Bronchial epithelial cell (primary cell): ENCODE data around the gene SKI. TPM values are rescaled to one million over a fixed set of nuclear protein-coding genes. Genes with fewer than 3 reads are reported as not detected.

Source experiments
- DNase-seq: peaks from one replicate; pipeline ENCODE4 v3.0.0-alpha.2; 2010; ENCODE audit warnings: low read depth
- FAIRE-seq: peaks from 2 replicates; lab custom pipeline; 2011; peaks lifted over from hg19 to GRCh38; lab: Jason Lieb, UNC
- H3K27me3 ChIP-seq: 2 replicates; pipeline ENCODE4 v1.5.1; 2011; ENCODE audit warnings: low read length; ENCODE audit not compliant: control insufficient read depth, insufficient read depth
- H3K36me3 ChIP-seq: 2 replicates; pipeline ENCODE4 v1.5.1; 2011; ENCODE audit warnings: low read length; ENCODE audit not compliant: control insufficient read depth, insufficient read depth
- H3K4me3 ChIP-seq: 2 replicates; pipeline ENCODE4 v1.5.1; 2011; ENCODE audit warnings: mild to moderate bottlenecking, low read depth, low read length, control low read depth
- total RNA-seq: library from RNA; depleted of rRNA; stranded (reverse); fragments of >200 nt; gene quantifications from 2 replicates; pipeline ENCODE4 v1.2.1, GENCODE V29; 2014
- TF ChIP-seq, protein P1 (sequence below): IDR thresholded peaks from 2 replicates; pipeline ENCODE4 v1.5.1; 2011; ENCODE audit warnings: mild to moderate bottlenecking, moderate library complexity, low read length, control low read depth, inconsistent platforms; ENCODE audit not compliant: insufficient read depth, severe bottlenecking

Gene SKI
- total RNA-seq, 1 donor from 2014 or later, result 8.4 TPM

GRCh38 chr1:2300851-2301606 is 72.9 kb downstream of the SKI start:
- no peak for DNase-seq
- H3K27me3 ChIP-seq, result no peaks in the 10 kb centered on the region
- no peak for FAIRE-seq
- H3K36me3 ChIP-seq, result peaks cover 21% of the 10 kb centered on the region
- TF ChIP-seq, protein P1, sequence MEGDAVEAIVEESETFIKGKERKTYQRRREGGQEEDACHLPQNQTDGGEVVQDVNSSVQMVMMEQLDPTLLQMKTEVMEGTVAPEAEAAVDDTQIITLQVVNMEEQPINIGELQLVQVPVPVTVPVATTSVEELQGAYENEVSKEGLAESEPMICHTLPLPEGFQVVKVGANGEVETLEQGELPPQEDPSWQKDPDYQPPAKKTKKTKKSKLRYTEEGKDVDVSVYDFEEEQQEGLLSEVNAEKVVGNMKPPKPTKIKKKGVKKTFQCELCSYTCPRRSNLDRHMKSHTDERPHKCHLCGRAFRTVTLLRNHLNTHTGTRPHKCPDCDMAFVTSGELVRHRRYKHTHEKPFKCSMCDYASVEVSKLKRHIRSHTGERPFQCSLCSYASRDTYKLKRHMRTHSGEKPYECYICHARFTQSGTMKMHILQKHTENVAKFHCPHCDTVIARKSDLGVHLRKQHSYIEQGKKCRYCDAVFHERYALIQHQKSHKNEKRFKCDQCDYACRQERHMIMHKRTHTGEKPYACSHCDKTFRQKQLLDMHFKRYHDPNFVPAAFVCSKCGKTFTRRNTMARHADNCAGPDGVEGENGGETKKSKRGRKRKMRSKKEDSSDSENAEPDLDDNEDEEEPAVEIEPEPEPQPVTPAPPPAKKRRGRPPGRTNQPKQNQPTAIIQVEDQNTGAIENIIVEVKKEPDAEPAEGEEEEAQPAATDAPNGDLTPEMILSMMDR, result no peak
- no peak overlapping the region for H3K4me3 ChIP-seq

DNA sequence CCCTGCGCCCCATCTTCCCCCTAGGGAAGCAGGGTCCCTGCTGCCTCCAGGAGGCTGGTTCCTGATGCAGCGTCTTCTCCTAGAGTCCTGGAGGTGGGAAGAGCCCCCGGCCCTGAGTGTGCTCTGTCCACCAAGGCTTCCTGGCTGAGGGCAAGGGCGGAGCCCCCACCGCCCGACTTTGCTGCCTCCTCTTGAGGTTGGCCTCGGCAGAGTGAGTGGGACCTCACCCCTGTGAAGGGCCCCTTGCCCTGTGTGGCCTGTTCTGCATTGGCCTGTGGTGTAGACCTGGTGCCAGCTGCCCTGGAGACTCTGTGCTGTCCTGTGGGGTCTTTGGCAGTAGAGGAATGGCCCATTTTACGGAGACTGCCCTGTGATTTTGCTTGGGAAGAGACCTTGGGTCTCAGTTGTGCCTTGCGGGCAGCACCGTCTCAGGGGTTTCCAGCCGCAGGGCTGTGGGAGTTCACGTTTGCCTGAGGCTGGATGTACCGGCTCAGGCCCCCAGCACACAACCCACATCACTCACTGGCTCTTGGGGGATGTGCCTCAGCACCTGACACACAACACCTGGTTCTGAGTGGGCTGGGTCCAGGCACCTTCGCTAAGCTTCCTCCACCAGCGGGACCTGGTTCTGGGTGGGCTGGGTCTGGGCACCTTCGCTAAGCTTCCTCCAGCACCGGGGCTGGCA is 73.6 kb downstream of the SKI start:
- FAIRE-seq, result no peak

DNA sequence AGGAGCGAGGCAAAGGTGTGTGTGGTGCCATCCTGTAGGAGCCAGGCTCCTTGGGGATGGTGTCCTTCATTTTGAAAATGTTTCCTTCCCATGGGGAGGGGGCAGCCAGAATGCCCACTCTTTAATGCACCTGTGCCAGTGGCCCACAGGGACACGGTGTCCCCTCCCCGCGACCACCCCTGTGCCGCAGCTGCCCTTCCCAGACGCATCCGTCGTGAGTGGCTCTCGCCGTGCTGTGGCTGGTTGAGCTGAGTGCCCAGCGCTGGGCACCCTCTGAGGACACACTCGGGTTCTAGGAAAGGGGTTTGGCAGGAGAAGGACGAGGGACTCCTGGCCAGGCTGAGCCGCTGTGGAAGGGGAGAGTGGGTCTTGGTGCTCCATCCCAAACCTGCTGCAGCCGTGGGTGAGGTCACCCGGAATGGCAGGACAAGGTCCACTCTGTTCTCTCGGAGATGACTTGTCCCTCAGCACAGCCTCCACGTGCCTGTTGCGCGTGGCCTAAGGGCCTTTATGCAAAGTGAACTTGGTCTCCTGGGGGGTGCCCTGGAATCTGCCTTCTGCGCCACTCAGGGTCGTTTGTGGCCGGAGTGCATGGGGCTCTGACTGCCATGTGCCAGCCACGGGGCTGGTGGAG is 74.3 kb downstream of the SKI start:
- H3K27me3 ChIP-seq, result no peaks in the 10 kb centered on the region
- FAIRE-seq (no peak), DNase-seq (no peak)
- TF ChIP-seq, protein P1, result no peak
- H3K4me3 ChIP-seq, result no peak overlapping the region
- peaks cover 25% of the 10 kb centered on the region for H3K36me3 ChIP-seq

More for the DNA sequence above, 73.6 kb downstream of the SKI start:
- no peak for DNase-seq
- Histone ChIP-seq H3K4me3 (no peak overlapping the region), H3K36me3 (peaks cover 23% of the 10 kb centered on the region), H3K27me3 (no peaks in the 10 kb centered on the region)
- TF ChIP-seq, protein P1, result no peak

DNA sequence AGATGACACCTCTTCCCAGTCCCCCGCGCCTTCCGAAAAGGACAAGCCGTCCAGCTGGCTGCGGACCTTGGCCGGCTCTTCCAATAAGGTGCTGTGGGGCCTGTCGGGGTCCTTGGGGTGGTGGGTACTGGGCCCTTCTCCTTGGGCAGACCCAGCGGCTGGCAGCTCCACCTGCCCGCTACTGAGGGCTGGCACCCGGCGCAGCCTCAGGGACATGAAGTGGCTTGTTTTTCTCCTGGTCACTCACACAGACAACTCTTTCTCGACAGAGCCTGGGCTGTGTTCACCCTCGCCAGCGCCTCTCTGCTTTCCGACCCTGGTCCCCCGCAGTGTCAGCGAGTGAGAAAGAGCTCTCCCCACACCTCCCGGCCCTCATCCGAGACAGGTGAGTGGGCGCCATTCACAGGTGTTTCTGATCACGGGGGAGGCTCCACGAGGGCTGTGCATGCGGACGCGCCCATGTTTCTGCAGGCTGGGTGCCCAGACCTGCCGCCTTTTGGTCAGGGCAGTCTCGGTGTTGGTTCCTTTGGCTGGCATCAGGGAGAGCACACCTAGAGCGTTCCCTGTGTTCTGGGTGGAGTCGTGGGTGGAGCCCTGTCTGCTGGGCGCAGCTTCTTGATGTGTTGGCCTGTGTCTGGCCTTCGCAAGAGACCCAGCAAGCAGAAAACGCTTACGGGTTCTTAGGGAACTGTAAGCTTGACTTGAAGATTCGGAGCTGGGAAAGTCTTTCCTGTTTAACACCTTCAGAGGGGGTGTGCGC is 75.1 kb downstream of the SKI start:
- Histone ChIP-seq H3K27me3 (no peaks in the 10 kb centered on the region), H3K36me3 (peaks cover 29% of the 10 kb centered on the region), H3K4me3 (no peak overlapping the region)
- DNase-seq (no peak), FAIRE-seq (no peak)
- TF ChIP-seq, protein P1, result no peak

GRCh38 chr1:2303781-2304180 is 75.7 kb downstream of the SKI start:
- no peak for DNase-seq
- no peak for FAIRE-seq
- Histone ChIP-seq H3K4me3 (no peak overlapping the region), H3K36me3 (peaks cover 29% of the 10 kb centered on the region), H3K27me3 (no peaks in the 10 kb centered on the region)
- TF ChIP-seq, protein P1, result no peak
